AG04449 (cell line): ENCODE data around the gene TST.

Source experiments
- CTCF ChIA-PET: fragments of 350-600 bp; formaldehyde crosslinking; extraction: SDS; loops from one replicate; lab custom pipeline; 2021; ENCODE audit warnings: antibody characterized with exemption; lab: Yijun Ruan, JAX
- POLR2A ChIA-PET: fragments of 400-600, 350-600 bp; formaldehyde crosslinking; extraction: SDS; loops from one replicate; lab custom pipeline; 2020; ENCODE audit warnings: antibody characterized with exemption, inconsistent platforms; lab: Yijun Ruan, JAX
- DNase-seq: peaks from one replicate; pipeline ENCODE4 v3.0.0-alpha.2; 2010; ENCODE audit warnings: low read depth, low spot score
- H3K4me3 ChIP-seq: 2 replicates; pipeline ENCODE4 v1.5.1; 2011; ENCODE audit warnings: low read depth, mild to moderate bottlenecking, control low read depth, low read length
- CTCF ChIP-seq: IDR thresholded peaks from one replicate; pipeline ENCODE4 v1.5.1; 2011; ENCODE audit warnings: mild to moderate bottlenecking, moderate library complexity, low read length, control low read depth, inconsistent platforms; ENCODE audit not compliant: insufficient read depth; ENCODE audit errors: missing control alignments

The TST gene

DNA sequence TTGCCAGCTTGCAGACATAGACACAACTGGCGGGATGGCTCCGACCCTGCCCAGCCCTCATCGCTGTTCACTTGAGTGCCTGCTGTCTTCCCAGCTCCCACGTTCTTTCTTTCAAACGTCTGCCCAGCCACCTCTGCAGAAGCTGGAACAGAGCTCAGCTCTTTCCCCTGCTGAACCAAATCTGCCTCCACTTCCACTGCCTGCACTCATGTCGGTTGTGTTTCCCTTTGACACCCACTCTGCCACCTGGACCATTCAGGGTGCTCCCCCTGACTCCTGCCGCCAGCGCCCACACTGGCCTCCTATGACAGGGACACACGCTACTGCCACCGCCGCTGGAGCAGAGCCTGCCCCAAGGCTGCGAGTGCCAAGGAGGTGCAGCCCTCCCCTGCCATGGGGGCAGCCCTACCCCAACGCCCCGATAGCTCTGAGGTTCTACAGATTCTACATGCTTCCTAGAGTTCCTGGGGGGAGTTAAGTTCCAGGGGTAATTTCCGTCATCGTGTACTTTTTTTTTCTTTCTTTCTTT lies 37.9 kb downstream of the TST start:
- TF ChIP-seq CTCF, result no peak
- no peak for DNase-seq
- H3K4me3 ChIP-seq, result no peak overlapping the region
- ChIA-PET POLR2A (no interaction called here), CTCF (interaction anchor here (0.7 to 9.4 kb wide), 8 partner anchors 10 to 199 kb away, joined by 3 to 106 read pairs (median 3); partner anchors contain the start of gene NCF4)

GRCh38 chr22:36979016-36979910 lies 40.0 kb downstream of the TST start:
- no peak for TF ChIP-seq CTCF
- no peak for DNase-seq
- POLR2A ChIA-PET, result no interaction called here
- CTCF ChIA-PET, result interaction anchor here (0.6 to 9.4 kb wide), 15 partner anchors 8 to 201 kb away, joined by 3 to 106 read pairs (median 5); partner anchors contain the start of gene NCF4
- H3K4me3 ChIP-seq, result no peak overlapping the region

- H3K4me3 ChIP-seq, result peak overlapping the region; percentile 51
- peak; percentile 97 for TF ChIP-seq CTCF
- ChIA-PET POLR2A (interaction anchor here (0.6 kb wide), 1 partner anchor 195 kb away, joined by 3 read pairs; no protein-coding TSS in a partner anchor), CTCF (interaction anchor here (0.7 to 9.4 kb wide), 42 partner anchors 9 to 467 kb away, joined by 3 to 106 read pairs (median 4); partner anchors contain the start of genes IFT27, MPST, NCF4 and TST)
- DNase-seq, result peak; percentile 12
Measured at GRCh38 chr22:36977947-36978660, 41.1 kb downstream of the TST start.

DNA sequence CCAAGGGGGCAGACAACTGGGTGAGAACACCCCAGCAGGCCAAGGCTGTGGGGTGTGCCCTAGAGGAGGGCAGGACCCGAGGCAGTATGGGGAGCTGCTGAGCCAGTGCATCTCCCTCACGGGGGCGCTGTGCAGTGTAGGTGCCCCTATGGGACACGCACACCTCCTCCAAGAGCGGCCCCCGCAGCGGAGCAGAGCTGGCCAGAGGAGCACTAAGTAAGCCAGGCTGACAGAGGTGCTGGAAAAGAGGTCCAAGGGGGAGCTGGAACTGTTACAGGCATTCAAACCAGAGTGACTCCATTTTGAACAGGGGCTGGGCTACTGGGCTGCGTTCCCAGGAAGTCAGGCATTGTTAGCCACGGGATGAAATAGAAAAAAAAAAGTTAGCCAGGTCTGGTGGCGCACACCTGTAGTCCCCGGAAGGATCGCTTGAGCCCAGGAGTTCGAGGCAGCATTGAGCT lies 41.8 kb downstream of the TST start:
- DNase-seq, result no peak
- H3K4me3 ChIP-seq, result peak overlapping the region; percentile 51
- TF ChIP-seq CTCF, result peak; percentile 39
- CTCF ChIA-PET, result interaction anchor here (0.6 to 9.4 kb wide), 41 partner anchors 10 to 466 kb away, joined by 3 to 106 read pairs (median 4); partner anchors contain the start of genes IFT27, MPST, NCF4 and TST
- POLR2A ChIA-PET, result no interaction called here

GRCh38 chr22:36976606-36977005 lies 42.6 kb downstream of the TST start:
- POLR2A ChIA-PET, result no interaction called here
- no peak overlapping the region for H3K4me3 ChIP-seq
- DNase-seq, result no peak
- CTCF ChIA-PET, result interaction anchor here (0.9 to 9.4 kb wide), 20 partner anchors 10 to 430 kb away, joined by 3 to 106 read pairs (median 4); partner anchors contain the start of genes IFT27 and NCF4
- TF ChIP-seq CTCF, result no peak
